Panc1 (cell line): ENCODE data around the gene MCF2L2.

Experiments
- POLR2AphosphoS5 ChIP-seq: IDR thresholded peaks from 2 replicates; pipeline ENCODE4 v1.6.1; 2012; ENCODE audit warnings: mild to moderate bottlenecking, low read depth, low read length, moderate library complexity
- SIN3A ChIP-seq: IDR thresholded peaks from 2 replicates; pipeline ENCODE4 v1.6.1; 2012; ENCODE audit warnings: low read depth, mild to moderate bottlenecking, low read length, moderate library complexity, borderline replicate concordance; ENCODE audit not compliant: insufficient read depth
- TF ChIP-seq, protein P1 (sequence below): fragments of 450-650 bp; IDR thresholded peaks from 2 replicates; pipeline ENCODE4 v1.5.1; 2017; ENCODE audit warnings: mild to moderate bottlenecking

DNA sequence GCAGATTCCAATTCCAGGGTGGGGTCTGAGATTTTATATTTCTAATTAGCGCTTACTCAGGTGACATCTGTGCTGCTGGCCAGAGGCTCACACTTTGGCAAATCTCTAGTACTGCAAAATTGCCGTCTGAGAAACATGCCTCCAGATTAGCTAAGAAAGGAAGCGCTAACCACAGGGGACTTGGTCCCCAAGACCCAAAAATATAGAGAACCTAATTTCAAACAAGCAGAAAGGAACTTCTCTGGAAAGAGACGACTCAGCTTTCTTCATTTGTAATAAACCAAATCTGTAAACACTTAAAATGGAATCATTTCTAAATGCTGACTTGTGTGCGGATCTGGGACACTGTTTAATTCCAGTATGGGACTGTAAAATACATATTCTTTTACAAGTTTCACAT, 119.7 kb downstream of the MCF2L2 start:
- TF ChIP-seq, protein P1, sequence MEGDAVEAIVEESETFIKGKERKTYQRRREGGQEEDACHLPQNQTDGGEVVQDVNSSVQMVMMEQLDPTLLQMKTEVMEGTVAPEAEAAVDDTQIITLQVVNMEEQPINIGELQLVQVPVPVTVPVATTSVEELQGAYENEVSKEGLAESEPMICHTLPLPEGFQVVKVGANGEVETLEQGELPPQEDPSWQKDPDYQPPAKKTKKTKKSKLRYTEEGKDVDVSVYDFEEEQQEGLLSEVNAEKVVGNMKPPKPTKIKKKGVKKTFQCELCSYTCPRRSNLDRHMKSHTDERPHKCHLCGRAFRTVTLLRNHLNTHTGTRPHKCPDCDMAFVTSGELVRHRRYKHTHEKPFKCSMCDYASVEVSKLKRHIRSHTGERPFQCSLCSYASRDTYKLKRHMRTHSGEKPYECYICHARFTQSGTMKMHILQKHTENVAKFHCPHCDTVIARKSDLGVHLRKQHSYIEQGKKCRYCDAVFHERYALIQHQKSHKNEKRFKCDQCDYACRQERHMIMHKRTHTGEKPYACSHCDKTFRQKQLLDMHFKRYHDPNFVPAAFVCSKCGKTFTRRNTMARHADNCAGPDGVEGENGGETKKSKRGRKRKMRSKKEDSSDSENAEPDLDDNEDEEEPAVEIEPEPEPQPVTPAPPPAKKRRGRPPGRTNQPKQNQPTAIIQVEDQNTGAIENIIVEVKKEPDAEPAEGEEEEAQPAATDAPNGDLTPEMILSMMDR: no peak
- TF ChIP-seq SIN3A (no peak), POLR2AphosphoS5 (no peak)
